ENCODE data around the gene FBLN1. TPM values are rescaled to one million over a fixed set of nuclear protein-coding genes. Genes with fewer than 3 reads are reported as not detected.

Gene FBLN1
- total RNA-seq, 1 donor from 2014 or later: 211 TPM

GRCh38 chr22:45543243-45543642 is 40.6 kb downstream of the FBLN1 start:
- Mint-ChIP-seq H3K4me1 (ENCODE audit: unreplicated experiment) (peaks cover 14% of the 10 kb centered on the region), H3K27ac (ENCODE audit: unreplicated experiment) (no peak overlapping the region), H3K36me3 (ENCODE audit: unreplicated experiment) (peaks cover 41% of the 10 kb centered on the region), H3K4me3 (ENCODE audit: unreplicated experiment) (no peak overlapping the region), H3K27me3 (ENCODE audit: unreplicated experiment) (no peaks in the 10 kb centered on the region), H3K9me3 (ENCODE audit: unreplicated experiment) (no peaks in the 10 kb centered on the region)
- TF ChIP-seq CTCF (IDR thresholded peaks at IDR 0.05): no peak
- DNase-seq (ENCODE audit: extremely low spot score, unreplicated experiment): no peak

DNA sequence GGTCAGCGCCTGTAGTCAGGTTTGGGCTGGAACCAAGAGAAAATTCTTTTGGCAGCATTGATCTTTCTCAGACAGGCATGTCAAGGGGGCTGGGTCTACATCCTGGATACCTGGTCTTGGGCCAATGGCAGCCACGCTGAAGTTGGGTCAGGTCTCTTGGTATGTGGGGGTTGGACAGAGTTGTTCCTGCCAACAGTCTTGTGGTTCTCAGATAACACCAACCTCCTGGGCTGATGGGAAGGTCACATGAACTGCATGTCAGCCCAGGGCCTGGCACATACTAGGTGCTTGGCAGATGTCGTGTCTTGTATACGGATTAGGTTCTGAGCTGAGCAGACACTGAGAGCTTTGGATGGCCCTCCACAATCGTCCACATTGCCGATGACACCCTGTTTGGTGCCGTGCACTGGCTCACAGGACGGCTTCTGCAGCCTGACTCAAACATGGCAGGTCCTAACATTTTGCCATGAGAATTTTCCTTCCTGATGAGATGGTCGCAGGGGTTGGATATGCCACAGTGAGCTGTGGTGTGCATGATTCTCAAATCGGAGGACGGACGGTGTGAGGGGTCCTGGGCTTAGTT is 42.0 kb downstream of the FBLN1 start:
- H3K27me3 Mint-ChIP-seq (ENCODE audit: unreplicated experiment): no peaks in the 10 kb centered on the region
- no peaks in the 10 kb centered on the region for H3K9me3 Mint-ChIP-seq (ENCODE audit: unreplicated experiment)
- H3K27ac Mint-ChIP-seq (ENCODE audit: unreplicated experiment): no peak overlapping the region
- TF ChIP-seq CTCF (IDR thresholded peaks at IDR 0.05): no peak
- H3K36me3 Mint-ChIP-seq (ENCODE audit: unreplicated experiment): peaks cover 41% of the 10 kb centered on the region
- no peak for DNase-seq (ENCODE audit: extremely low spot score, unreplicated experiment)
- H3K4me1 Mint-ChIP-seq (ENCODE audit: unreplicated experiment): peaks cover 12% of the 10 kb centered on the region
- no peak overlapping the region for H3K4me3 Mint-ChIP-seq (ENCODE audit: unreplicated experiment)

DNA sequence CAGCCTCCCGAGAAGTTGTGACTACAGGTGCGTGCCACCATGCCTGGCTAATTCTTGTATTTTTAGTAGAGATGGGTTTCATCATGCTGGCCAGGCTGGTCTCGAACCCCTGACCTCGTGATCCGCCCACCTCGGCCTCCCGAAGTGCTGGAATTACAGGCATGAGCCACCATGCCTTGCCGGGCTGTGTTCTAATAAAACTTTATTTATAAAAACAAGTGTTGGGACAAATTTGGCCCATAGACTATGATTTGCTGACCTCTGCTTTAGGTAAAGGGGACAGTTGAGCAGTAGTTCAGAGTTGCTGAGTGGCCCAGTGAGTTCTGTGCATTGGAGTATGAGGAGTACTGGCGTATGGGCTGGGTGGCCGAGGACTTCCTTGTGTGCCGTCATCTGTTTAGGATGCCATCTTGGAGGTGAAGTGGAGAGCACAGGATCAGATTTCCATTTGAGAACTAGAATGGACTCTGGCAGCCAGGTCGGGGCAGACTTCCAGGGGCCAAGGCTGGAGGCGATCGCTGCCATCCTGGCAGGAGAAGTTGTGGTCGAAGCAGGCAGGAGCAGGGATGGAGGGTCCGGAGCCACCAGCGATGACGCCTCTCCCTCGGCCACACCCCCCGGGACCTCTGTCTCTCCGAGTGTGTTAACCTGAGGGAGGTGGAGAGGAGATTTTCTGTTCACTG is 43.8 kb downstream of the FBLN1 start:
- peaks cover 39% of the 10 kb centered on the region for H3K36me3 Mint-ChIP-seq (ENCODE audit: unreplicated experiment)
- H3K27ac Mint-ChIP-seq (ENCODE audit: unreplicated experiment): no peak overlapping the region
- H3K27me3 Mint-ChIP-seq (ENCODE audit: unreplicated experiment): no peaks in the 10 kb centered on the region
- DNase-seq (ENCODE audit: extremely low spot score, unreplicated experiment): no peak
- no peaks in the 10 kb centered on the region for H3K9me3 Mint-ChIP-seq (ENCODE audit: unreplicated experiment)
- no peak for TF ChIP-seq CTCF (IDR thresholded peaks at IDR 0.05)
- no peak overlapping the region for H3K4me3 Mint-ChIP-seq (ENCODE audit: unreplicated experiment)
- peaks cover 21% of the 10 kb centered on the region for H3K4me1 Mint-ChIP-seq (ENCODE audit: unreplicated experiment)

DNA sequence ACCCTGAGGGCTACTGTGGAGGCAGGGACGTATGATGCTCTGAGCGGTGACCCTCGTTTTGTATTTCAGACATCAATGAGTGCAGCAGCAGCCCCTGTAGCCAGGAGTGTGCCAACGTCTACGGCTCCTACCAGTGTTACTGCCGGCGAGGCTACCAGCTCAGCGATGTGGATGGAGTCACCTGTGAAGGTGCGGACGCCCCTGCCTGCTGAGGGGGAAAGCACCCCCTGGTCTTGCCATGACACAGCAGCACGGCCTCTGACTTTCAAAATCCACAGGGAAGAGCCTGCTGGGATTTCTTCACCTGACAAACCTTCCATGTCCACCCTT is 44.3 kb downstream of the FBLN1 start:
- TF ChIP-seq CTCF (IDR thresholded peaks at IDR 0.05): no peak
- Mint-ChIP-seq H3K9me3 (ENCODE audit: unreplicated experiment) (no peaks in the 10 kb centered on the region), H3K36me3 (ENCODE audit: unreplicated experiment) (peaks cover 36% of the 10 kb centered on the region), H3K27ac (ENCODE audit: unreplicated experiment) (no peak overlapping the region), H3K27me3 (ENCODE audit: unreplicated experiment) (no peaks in the 10 kb centered on the region), H3K4me3 (ENCODE audit: unreplicated experiment) (no peak overlapping the region), H3K4me1 (ENCODE audit: unreplicated experiment) (peaks cover 26% of the 10 kb centered on the region)
- no peak for DNase-seq (ENCODE audit: extremely low spot score, unreplicated experiment)

DNA sequence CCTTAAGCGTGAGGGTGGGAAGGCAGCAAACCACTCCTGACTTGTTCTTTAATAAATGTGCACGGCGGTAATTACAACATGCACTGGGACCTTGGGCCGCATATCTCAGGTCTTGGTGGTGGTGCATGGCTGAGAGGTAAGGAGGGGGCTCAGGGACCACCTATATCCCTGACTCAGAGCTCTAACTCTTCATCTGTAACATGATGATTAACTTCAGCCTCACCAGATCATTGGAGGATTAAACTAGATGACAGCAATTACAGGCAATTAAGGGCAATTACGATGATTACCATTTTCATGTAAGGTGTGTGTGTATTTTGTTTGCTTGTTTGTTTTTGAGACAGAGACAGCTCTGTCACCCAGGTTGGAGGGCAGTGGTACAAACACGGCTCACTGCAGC is 45.0 kb downstream of the FBLN1 start:
- DNase-seq (ENCODE audit: extremely low spot score, unreplicated experiment): no peak
- H3K9me3 Mint-ChIP-seq (ENCODE audit: unreplicated experiment): no peaks in the 10 kb centered on the region
- no peak overlapping the region for H3K4me3 Mint-ChIP-seq (ENCODE audit: unreplicated experiment)
- peaks cover 33% of the 10 kb centered on the region for H3K36me3 Mint-ChIP-seq (ENCODE audit: unreplicated experiment)
- TF ChIP-seq CTCF (IDR thresholded peaks at IDR 0.05): no peak
- no peaks in the 10 kb centered on the region for H3K27me3 Mint-ChIP-seq (ENCODE audit: unreplicated experiment)
- peaks cover 33% of the 10 kb centered on the region for H3K4me1 Mint-ChIP-seq (ENCODE audit: unreplicated experiment)
- H3K27ac Mint-ChIP-seq (ENCODE audit: unreplicated experiment): no peak overlapping the region

Data from osteocyte (in vitro differentiated cells).